ENCODE data around the gene TRPM5.
"Not testable (repeated sequence)": the region's sequence is repeated elsewhere in the genome, so short reads cannot be mapped to it uniquely, and the experiment has no call there.

- not testable (repeated sequence) for TF ChIP-seq CTCF (conservative IDR thresholded peaks at IDR 0.05; ENCODE audit: low read depth, low read length); EZH2 (IDR thresholded peaks at IDR 0.05; ENCODE audit: borderline replicate concordance, low read depth, low read length, poor library complexity, severe bottlenecking)
These were observed 36.0 kb upstream of the TRPM5 start for GRCh38 chr11:2480067-2480873.
